ENCODE measurements around the gene AGBL2.
"Not testable (repeated sequence)": the region's sequence is repeated elsewhere in the genome, so short reads cannot be mapped to it uniquely, and the experiment has no call there.

- TF ChIP-seq CTCF (IDR thresholded peaks at IDR 0.05; ENCODE audit: poor library complexity, severe bottlenecking); EP300 (conservative IDR thresholded peaks at IDR 0.05; ENCODE audit: poor library complexity, severe bottlenecking); TAF1 (IDR thresholded peaks at IDR 0.05; ENCODE audit: low read depth): not testable (repeated sequence)
These were observed 50.2 kb downstream of the AGBL2 start for GRCh38 chr11:47664936-47665335.
